ENCODE measurements around the gene CEP55.

GRCh38 chr10:93547522-93547921, 51.1 kb downstream of the CEP55 start:
- TF ChIP-seq SUZ12 (IDR thresholded peaks at IDR 0.05; ENCODE audit: extremely low read depth, insufficient read depth, insufficient read length) = no peak
- TF ChIP-seq YY1 (IDR thresholded peaks at IDR 0.05; ENCODE audit: insufficient read depth, insufficient read length) = no peak
- no peak for TF ChIP-seq ZNF274 (IDR thresholded peaks at IDR 0.05; ENCODE audit: low read depth, low read length)
